GM18951 (cell line): ENCODE results near the gene TNRC6C.

ENCODE experiments used
- POLR2A ChIP-seq: IDR thresholded peaks from 4 replicates; pipeline ENCODE4 v1.6.1; 2011; ENCODE audit warnings: mild to moderate bottlenecking; ENCODE audit not compliant: insufficient read length, insufficient read depth; ENCODE audit errors: extremely low read depth
- in situ Hi-C: fragments of 300-500 bp; cut with MboI; formaldehyde crosslinking; loops from one replicate; pipeline ENCODE4 v1.12.0; 2022; ENCODE audit warnings: low sequenced_read_pairs, mixed read lengths, inconsistent platforms; ENCODE audit not compliant: unreplicated experiment

Gene TNRC6C

GRCh38 chr17:78020717-78021108 is 62.2 kb downstream of the TNRC6C start:
- in situ Hi-C loops: no loop called here
- TF ChIP-seq POLR2A: no peak

GRCh38 chr17:78022425-78022824 is 63.9 kb downstream of the TNRC6C start:
- TF ChIP-seq POLR2A: no peak
- in situ Hi-C loops: no loop called here

- in situ Hi-C loops: no loop called here
- TF ChIP-seq POLR2A: no peak
These were observed 64.5 kb downstream of the TNRC6C start for GRCh38 chr17:78023042-78023441.

- no peak for TF ChIP-seq POLR2A
- in situ Hi-C loops: no loop called here
These were observed 67.9 kb downstream of the TNRC6C start for GRCh38 chr17:78026381-78026780.

GRCh38 chr17:78027121-78027520 is 68.6 kb downstream of the TNRC6C start:
- in situ Hi-C loops: no loop called here
- no peak for TF ChIP-seq POLR2A

- TF ChIP-seq POLR2A: no peak
- in situ Hi-C loops: no loop called here
These were observed 71.2 kb downstream of the TNRC6C start for GRCh38 chr17:78029697-78030096.

- in situ Hi-C loops: no loop called here
- no peak for TF ChIP-seq POLR2A
These were observed 72.9 kb downstream of the TNRC6C start for GRCh38 chr17:78031435-78031834.

- in situ Hi-C loops: no loop called here
- TF ChIP-seq POLR2A: no peak
These were observed 73.7 kb downstream of the TNRC6C start for GRCh38 chr17:78032166-78032565.

GRCh38 chr17:78034429-78035091 is 76.1 kb downstream of the TNRC6C start:
- TF ChIP-seq POLR2A: no peak

GRCh38 chr17:78037280-78037679 is 78.8 kb downstream of the TNRC6C start:
- in situ Hi-C loops: no loop called here
- TF ChIP-seq POLR2A: no peak

More at GRCh38 chr17:78034429-78035091, 76.1 kb downstream of the TNRC6C start:
- in situ Hi-C loops: no loop called here

GRCh38 chr17:78038748-78039288 is 80.3 kb downstream of the TNRC6C start:
- in situ Hi-C loops: no loop called here
- TF ChIP-seq POLR2A: no peak

GRCh38 chr17:78039581-78039980 is 81.1 kb downstream of the TNRC6C start:
- in situ Hi-C loops: no loop called here
- TF ChIP-seq POLR2A: no peak

GRCh38 chr17:78040440-78041385 is 82.2 kb downstream of the TNRC6C start:
- peak; percentile 50 for TF ChIP-seq POLR2A
- in situ Hi-C loops: no loop called here
